Measurements from ENCODE around the gene CSTPP1. TPM values are rescaled to one million over a fixed set of nuclear protein-coding genes. Genes with fewer than 3 reads are reported as not detected.

The CSTPP1 gene
- total RNA-seq (10 to 100 TPM; 13.2 to 16.1 TPM), polyA plus RNA-seq (10 to 100 TPM; 15.8 to 20.4 (median 20.0) TPM), total RNA-seq (6.9 to 18.7 (median 15.2) reads per million in 6 experiments)

- Mint-ChIP-seq H3K9me3 (no peaks in the 10 kb centered on the region), H3K36me3 (peaks cover 0 to 9% (median 2%) of the 10 kb centered on the region in 3 donors), H3K4me3 (peak within 1 kb of the TSS; percentile 86 to 99 (median 94)), H3K27ac (peak within 1 kb of the TSS; percentile 89 to 98 (median 96)), H3K4me1 (peaks cover 7 to 22% (median 18%) of the 10 kb centered on the region in 4 donors), H3K27me3 (peaks cover 0 to 7% (median 5%) of the 10 kb centered on the region in 5 donors)
- DNase-seq (peak; percentile 83 to 97 (median 90)), ATAC-seq (peak; percentile 95 to 96)
- POLR2A ChIA-PET: interaction anchor here (0.6 to 1.4 kb wide), 5 partner anchors 11 to 242 kb away, joined by 3 to 5 read pairs (median 3); partner anchors contain the start of genes ARHGAP1 and ZNF408
Observed at GRCh38 chr11:46936138-46937110, at the start of gene CSTPP1. TSS of gene CSTPP1 (plus strand) at chr11:46936761. CDS start at chr11:46936806, 45 bp downstream.

GRCh38 chr11:46888636-46889035 lies 47.9 kb upstream of the CSTPP1 start:
- peaks cover 0 to 8% (median 2%) of the 10 kb centered on the region in 4 donors for H3K4me1 Mint-ChIP-seq
- ATAC-seq (no peak), DNase-seq (no peak)
- H3K4me3 Mint-ChIP-seq: no peak overlapping the region
- H3K9me3 Mint-ChIP-seq: no peaks in the 10 kb centered on the region
- peaks cover 0 to 13% (median 1%) of the 10 kb centered on the region in 5 donors for H3K27me3 Mint-ChIP-seq
- no peaks in the 10 kb centered on the region for H3K36me3 Mint-ChIP-seq
- no peak overlapping the region for H3K27ac Mint-ChIP-seq
- POLR2A ChIA-PET: interaction anchor here (3.0 kb wide), 1 partner anchor 265 kb away, joined by 11 read pairs; no protein-coding TSS in a partner anchor

- H3K27ac Mint-ChIP-seq: no peak overlapping the region
- H3K4me3 Mint-ChIP-seq: no peak overlapping the region
- H3K4me1 Mint-ChIP-seq: peaks cover 0 to 8% (median 2%) of the 10 kb centered on the region in 4 donors
- no peaks in the 10 kb centered on the region for H3K36me3 Mint-ChIP-seq
- DNase-seq (no peak), ATAC-seq (peak in 1 of 2 donors; percentile 11)
- POLR2A ChIA-PET: no interaction called here
- H3K9me3 Mint-ChIP-seq: no peaks in the 10 kb centered on the region
- H3K27me3 Mint-ChIP-seq: peaks cover 0 to 10% (median 1%) of the 10 kb centered on the region in 5 donors
Observed at GRCh38 chr11:46889251-46889650, 47.3 kb upstream of the CSTPP1 start.

- peak; percentile 53 to 84 (median 74) for DNase-seq
- Mint-ChIP-seq H3K4me1 (peaks cover 0 to 8% (median 2%) of the 10 kb centered on the region in 4 donors), H3K4me3 (no peak overlapping the region), H3K36me3 (no peaks in the 10 kb centered on the region), H3K27ac (peak overlapping the region in 2 of 10 donors; percentile 25 to 39), H3K9me3 (no peaks in the 10 kb centered on the region), H3K27me3 (peaks cover 0 to 10% (median under 1%) of the 10 kb centered on the region in 5 donors)
- POLR2A ChIA-PET: interaction anchor here (1.2 kb wide), 1 partner anchor 265 kb away, joined by 3 read pairs; no protein-coding TSS in a partner anchor
- peak; percentile 89 to 94 for ATAC-seq
Observed at GRCh38 chr11:46889689-46890475, 46.7 kb upstream of the CSTPP1 start.

- Mint-ChIP-seq H3K4me1 (peaks cover 0 to 8% (median 2%) of the 10 kb centered on the region in 4 donors), H3K27ac (no peak overlapping the region), H3K36me3 (no peaks in the 10 kb centered on the region), H3K27me3 (peaks cover 0 to 10% (median 0%) of the 10 kb centered on the region in 5 donors), H3K4me3 (no peak overlapping the region), H3K9me3 (no peaks in the 10 kb centered on the region)
- DNase-seq (no peak), ATAC-seq (no peak)
- POLR2A ChIA-PET: interaction anchor here (0.8 to 1.2 kb wide), 2 partner anchors 262 to 265 kb away, joined by 3 read pairs; no protein-coding TSS in a partner anchor
Observed at GRCh38 chr11:46890665-46891064, 45.9 kb upstream of the CSTPP1 start.

- peaks cover 0 to 8% (median 2%) of the 10 kb centered on the region in 4 donors for H3K4me1 Mint-ChIP-seq
Observed at GRCh38 chr11:46892109-46892508, 44.5 kb upstream of the CSTPP1 start.

GRCh38 chr11:46892838-46893237 lies 43.7 kb upstream of the CSTPP1 start:
- Mint-ChIP-seq H3K4me1 (peaks cover 0 to 8% (median 2%) of the 10 kb centered on the region in 4 donors), H3K36me3 (no peaks in the 10 kb centered on the region), H3K9me3 (no peaks in the 10 kb centered on the region), H3K27ac (no peak overlapping the region), H3K4me3 (no peak overlapping the region), H3K27me3 (peaks cover 0 to 4% (median 0%) of the 10 kb centered on the region in 5 donors)
- POLR2A ChIA-PET: no interaction called here
- no peak for ATAC-seq
- DNase-seq: no peak

More at GRCh38 chr11:46892109-46892508, 44.5 kb upstream of the CSTPP1 start:
- Mint-ChIP-seq H3K27ac (no peak overlapping the region), H3K36me3 (no peaks in the 10 kb centered on the region), H3K9me3 (no peaks in the 10 kb centered on the region), H3K4me3 (no peak overlapping the region), H3K27me3 (peaks cover 0 to 4% (median 0%) of the 10 kb centered on the region in 5 donors)
- DNase-seq (no peak), ATAC-seq (no peak)
- POLR2A ChIA-PET: no interaction called here

GRCh38 chr11:46894506-46894905 lies 42.1 kb upstream of the CSTPP1 start:
- Mint-ChIP-seq H3K4me3 (no peak overlapping the region), H3K36me3 (no peaks in the 10 kb centered on the region), H3K9me3 (no peaks in the 10 kb centered on the region), H3K27ac (no peak overlapping the region), H3K4me1 (peaks cover 0 to 5% (median 2%) of the 10 kb centered on the region in 4 donors), H3K27me3 (peaks cover 0 to under 1% (median 0%) of the 10 kb centered on the region in 5 donors)
- no peak for ATAC-seq
- DNase-seq: no peak
- POLR2A ChIA-PET: interaction anchor here (0.7 to 1.6 kb wide), 2 partner anchors 260 to 266 kb away, joined by 4 read pairs; no protein-coding TSS in a partner anchor

GRCh38 chr11:46894961-46895360 lies 41.6 kb upstream of the CSTPP1 start:
- POLR2A ChIA-PET: interaction anchor here (1.6 kb wide), 1 partner anchor 260 kb away, joined by 4 read pairs; no protein-coding TSS in a partner anchor
- ATAC-seq (no peak), DNase-seq (no peak)
- H3K4me3 Mint-ChIP-seq: no peak overlapping the region
- no peaks in the 10 kb centered on the region for H3K36me3 Mint-ChIP-seq
- H3K27me3 Mint-ChIP-seq: no peaks in the 10 kb centered on the region
- H3K4me1 Mint-ChIP-seq: peaks cover 0 to under 1% (median 0%) of the 10 kb centered on the region in 4 donors
- H3K9me3 Mint-ChIP-seq: no peaks in the 10 kb centered on the region
- no peak overlapping the region for H3K27ac Mint-ChIP-seq

GRCh38 chr11:46895821-46896220 lies 40.7 kb upstream of the CSTPP1 start:
- POLR2A ChIA-PET: interaction anchor here (1.6 kb wide), 1 partner anchor 259 kb away, joined by 4 read pairs; no protein-coding TSS in a partner anchor
- DNase-seq (no peak), ATAC-seq (no peak)
- Mint-ChIP-seq H3K9me3 (no peaks in the 10 kb centered on the region), H3K36me3 (no peaks in the 10 kb centered on the region), H3K27ac (peak overlapping the region in 1 of 10 donors; percentile 46), H3K27me3 (no peaks in the 10 kb centered on the region), H3K4me3 (no peak overlapping the region), H3K4me1 (no peaks in the 10 kb centered on the region)

- H3K27me3 Mint-ChIP-seq: peaks cover 0 to 1% (median 0%) of the 10 kb centered on the region in 5 donors
- ATAC-seq: peak in 1 of 2 donors; percentile 35
- H3K4me1 Mint-ChIP-seq: no peaks in the 10 kb centered on the region
- POLR2A ChIA-PET: no interaction called here
- no peak for DNase-seq
- H3K36me3 Mint-ChIP-seq: no peaks in the 10 kb centered on the region
- H3K4me3 Mint-ChIP-seq: no peak overlapping the region
- no peak overlapping the region for H3K27ac Mint-ChIP-seq
- H3K9me3 Mint-ChIP-seq: no peaks in the 10 kb centered on the region
Observed at GRCh38 chr11:46896719-46897406, 39.7 kb upstream of the CSTPP1 start.
